ENCODE results near the gene KSR2.

Gene KSR2

GRCh38 chr12:117968151-117968789, 520 bp downstream of the KSR2 start (continued):
- TF ChIP-seq AEBP2 (tag by site-specific recombination; IDR thresholded peaks at IDR 0.05; ENCODE audit: borderline replicate concordance) (no peak), ZNF423 (tag by site-specific recombination; IDR thresholded peaks at IDR 0.05) (no peak), ZNF558 (tag by site-specific recombination; IDR thresholded peaks at IDR 0.05) (no peak), ZNF585B (tag by site-specific recombination; IDR thresholded peaks at IDR 0.05) (no peak), ZSCAN23 (tag by site-specific recombination; IDR thresholded peaks at IDR 0.05) (no peak), SALL2 (tag by site-specific recombination; IDR thresholded peaks at IDR 0.05; ENCODE audit: borderline replicate concordance) (no peak), ZNF426 (tag by site-specific recombination; IDR thresholded peaks at IDR 0.05) (no peak)

GRCh38 chr12:117967512-117967911, 1.3 kb downstream of the KSR2 start:
- H3K4me3 ChIP-seq (ENCODE audit: low read depth, low read length) = no peak overlapping the region
- POLR2A ChIA-PET = no interaction called here
- no peaks in the 10 kb centered on the region for H3K36me3 ChIP-seq (ENCODE audit: control insufficient read depth in 2 of 2, insufficient read depth in 1 of 2, low read length in 2 of 2)
- TF ChIP-seq ATF2 (tag by site-specific recombination; IDR thresholded peaks at IDR 0.05; ENCODE audit: low read depth) (no peak), ZNF157 (tag by site-specific recombination; IDR thresholded peaks at IDR 0.05) (no peak), ZNF600 (tag by site-specific recombination; IDR thresholded peaks at IDR 0.05) (no peak), ZNF302 (tag by site-specific recombination; IDR thresholded peaks at IDR 0.05; ENCODE audit: low read depth) (no peak), ZNF48 (tag by site-specific recombination; IDR thresholded peaks at IDR 0.05) (no peak), ZNF214 (tag by site-specific recombination; IDR thresholded peaks at IDR 0.05; ENCODE audit: borderline replicate concordance) (no peak), ZNF10 (tag by site-specific recombination; IDR thresholded peaks at IDR 0.05) (no peak), ZNF341 (tag by site-specific recombination; IDR thresholded peaks at IDR 0.05; ENCODE audit: low read depth) (no peak), ZNF530 (tag by site-specific recombination; IDR thresholded peaks at IDR 0.05; ENCODE audit: low read depth) (no peak), BCL11B (tag by site-specific recombination; IDR thresholded peaks at IDR 0.05; ENCODE audit: low read depth) (no peak), KLF1 (tag by site-specific recombination; IDR thresholded peaks at IDR 0.05) (no peak), PRDM4 (tag by site-specific recombination; IDR thresholded peaks at IDR 0.05) (no peak)
- no peaks in the 10 kb centered on the region for H3K9me3 ChIP-seq (ENCODE audit: control insufficient read depth, insufficient read depth, low read depth, low read length)
- no peak overlapping the region for H3K27ac ChIP-seq (ENCODE audit: extremely low read depth, low read depth, low read length)
- CTCF ChIA-PET = interaction anchor here (0.6 to 0.7 kb wide), 2 partner anchors 93 to 418 kb away, joined by 3 read pairs; no protein-coding TSS in a partner anchor
- 0 out of 2 replicates have a peak, but pooled peaks cover 2% of the 10 kb centered on the region for H3K4me1 ChIP-seq (ENCODE audit: control insufficient read depth, insufficient read depth, low read length)

All from HEK293 (cell line).